Stimulated activated CD8-positive, alpha-beta memory T cell treated with anti-CD3 and anti-CD28 coated beads, Interleukin-12 subunit alpha, Interleukin-12 subunit beta, amount 100 ng/mL, for 1 hour (primary cell): ENCODE data around the gene NENF.

Experiments
- DNase-seq: peaks from one replicate; pipeline ENCODE4 v3.0.0-alpha.2; 2020; ENCODE audit warnings: low read depth

The NENF gene

DNA sequence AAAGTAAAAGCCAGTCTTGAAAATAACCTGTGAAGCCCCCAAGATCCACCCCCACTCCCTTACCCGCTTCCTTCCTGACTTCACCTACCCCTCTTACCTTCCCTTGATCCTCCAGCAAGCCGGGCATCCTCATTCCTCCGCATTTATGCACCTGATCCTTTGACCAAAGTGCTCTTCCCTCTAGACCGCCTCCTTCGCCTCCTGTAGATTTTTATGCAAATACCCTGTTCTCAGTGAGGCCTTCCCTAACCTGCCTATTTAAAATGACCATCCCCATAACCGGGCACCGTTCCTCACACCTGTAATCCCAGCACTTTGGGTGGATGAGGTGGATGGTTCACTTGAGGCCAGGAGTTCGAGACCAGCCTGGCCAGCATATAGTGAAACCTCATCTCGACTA, 1.1 kb upstream of the NENF start:
- no peak for DNase-seq

DNA sequence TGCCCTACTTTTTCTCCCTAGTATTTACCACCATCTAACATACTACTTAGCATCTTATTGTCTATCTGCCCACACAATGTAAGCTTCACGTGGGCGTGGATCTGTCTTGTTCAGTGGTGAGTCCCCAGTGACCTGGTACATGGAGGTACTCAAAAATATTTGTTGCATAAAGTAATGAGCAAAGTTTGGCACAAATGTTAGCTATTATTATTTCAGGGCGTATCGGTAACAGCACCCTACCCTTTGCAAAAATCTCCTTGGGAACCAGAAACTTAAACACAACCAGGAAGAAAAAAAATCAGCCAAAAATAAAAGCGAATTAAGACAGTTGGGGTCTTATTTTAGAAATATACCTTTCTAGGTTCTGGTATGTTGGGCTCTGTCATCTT, 454 bp upstream of the NENF start:
- DNase-seq = no peak

DNA sequence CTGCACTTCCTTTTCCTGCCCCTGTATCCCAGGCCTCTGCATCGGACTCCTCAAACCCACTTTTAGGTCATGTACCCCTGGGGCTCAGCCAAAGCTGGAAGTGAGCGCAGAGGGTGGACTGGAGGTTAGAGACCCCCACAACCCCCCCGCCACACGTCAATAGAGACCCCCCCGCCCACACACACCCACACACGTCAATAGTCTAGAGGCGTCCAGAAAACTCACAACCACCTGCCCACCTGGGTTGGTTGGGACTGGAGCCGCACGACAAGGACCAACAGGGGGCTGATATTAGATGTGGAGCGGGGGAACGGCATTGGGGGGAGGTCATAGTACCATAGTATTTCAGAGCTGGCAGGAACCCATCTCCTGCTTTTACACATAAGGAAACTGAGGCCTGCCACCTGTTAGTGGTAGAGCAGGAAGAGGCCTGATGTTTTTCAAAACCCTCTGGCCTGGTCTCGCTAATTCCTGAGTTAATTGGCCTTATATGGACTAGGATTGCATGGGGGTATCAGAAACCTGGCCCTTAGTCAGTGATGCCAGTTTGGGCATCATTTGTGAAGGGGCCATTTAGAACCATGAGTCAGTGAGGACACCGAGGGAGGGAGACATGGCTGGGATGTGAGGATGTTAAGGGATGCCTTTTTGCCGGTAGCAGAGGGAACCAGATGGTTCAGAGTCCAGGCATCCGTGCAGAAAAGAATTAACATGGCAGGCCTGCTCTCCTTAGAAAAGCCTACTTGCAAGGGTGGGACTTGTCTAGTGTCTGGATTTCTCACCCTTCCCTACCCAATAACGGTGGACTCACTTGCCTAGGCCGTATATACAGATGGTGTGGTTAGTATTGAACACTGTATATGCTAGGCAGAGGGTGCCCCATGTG, 1.1 kb downstream of the NENF start:
- DNase-seq = no peak

DNA sequence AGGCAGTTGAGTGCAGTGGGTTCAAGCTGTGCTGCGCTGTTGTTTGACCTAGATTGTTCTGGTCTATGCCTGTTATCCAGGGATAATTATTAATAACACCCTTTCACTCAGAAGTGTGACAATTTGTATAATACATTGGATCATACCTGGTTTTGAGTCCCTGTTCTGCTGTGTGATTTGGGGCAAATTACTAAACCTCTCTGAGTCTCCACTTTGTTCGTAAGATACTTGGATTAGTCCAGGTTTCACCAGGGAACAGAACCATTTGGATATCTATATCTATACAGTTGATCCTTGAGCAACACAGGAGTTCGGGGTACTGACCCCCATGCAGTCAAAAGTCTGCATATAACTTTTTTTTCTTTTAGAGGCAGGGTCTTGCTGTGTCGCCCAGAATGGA, 2.3 kb downstream of the NENF start:
- no peak for DNase-seq

DNA sequence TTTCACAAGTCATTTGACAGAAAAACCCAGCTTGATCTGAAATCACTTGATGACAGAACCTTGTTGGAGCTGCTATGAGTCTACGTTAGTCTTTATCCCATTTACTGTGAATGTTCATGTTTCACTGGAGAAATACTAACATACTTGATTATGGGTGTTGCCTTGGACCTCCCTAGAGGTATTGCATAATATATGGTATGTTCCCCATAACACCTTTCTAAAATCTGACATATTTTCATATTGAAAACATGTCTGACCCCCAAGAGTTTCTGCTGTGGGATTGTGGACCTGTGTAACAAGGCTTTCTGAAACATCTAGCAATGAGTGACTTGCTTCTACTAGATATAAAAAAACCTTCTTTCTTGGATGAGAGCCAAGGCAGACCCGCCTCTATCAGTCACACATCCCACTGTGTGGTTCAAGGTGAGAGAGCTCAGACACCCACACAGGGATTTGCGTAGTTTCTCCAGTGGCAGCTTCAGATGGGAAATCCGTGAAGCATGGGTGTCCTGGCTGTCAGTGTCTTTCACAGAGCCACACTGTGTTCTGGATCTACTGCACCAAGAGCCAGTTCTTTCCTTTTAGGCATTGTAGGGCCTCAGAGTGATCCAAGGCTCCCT, 4.6 kb downstream of the NENF start:
- DNase-seq = no peak

DNA sequence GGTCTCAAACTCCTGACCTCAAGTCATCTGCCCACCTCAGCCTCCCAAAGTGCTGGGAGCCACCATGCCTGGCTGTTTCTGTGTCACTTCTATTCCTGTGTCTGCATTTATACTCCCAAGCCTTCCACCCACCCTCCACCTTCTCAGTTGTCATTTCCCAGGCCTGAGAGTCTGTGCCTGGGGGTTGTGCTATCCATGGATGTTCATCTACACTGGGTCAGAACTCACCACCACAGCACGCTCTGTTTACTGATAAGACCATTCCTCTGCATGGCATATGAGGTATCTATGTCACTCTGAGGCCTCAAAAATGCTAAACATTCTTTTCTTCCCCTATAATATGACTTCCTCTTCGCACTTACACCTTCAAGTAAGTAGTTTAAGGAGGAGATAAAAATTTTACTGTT, 6.1 kb downstream of the NENF start:
- DNase-seq = no peak

DNA sequence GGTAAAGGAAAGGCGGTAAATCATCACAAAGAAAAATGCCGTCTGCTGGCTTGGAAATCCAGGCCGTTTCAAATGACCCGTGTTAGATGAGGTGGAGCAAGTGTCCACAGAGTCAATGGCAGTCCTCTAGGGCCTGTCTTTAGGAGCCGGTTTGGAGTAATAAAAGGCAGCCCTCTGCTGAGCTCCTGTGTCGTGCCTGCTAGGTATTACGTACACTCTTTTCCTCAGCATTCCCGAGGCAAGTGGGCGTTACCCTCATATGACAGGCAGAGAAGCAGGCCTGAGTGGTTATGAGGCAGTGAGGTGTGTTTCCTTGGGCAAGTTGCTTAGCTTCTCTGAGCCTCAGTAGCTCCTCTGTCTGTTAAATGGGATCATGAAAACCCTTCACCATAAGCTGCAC, 7.7 kb downstream of the NENF start:
- DNase-seq = no peak

DNA sequence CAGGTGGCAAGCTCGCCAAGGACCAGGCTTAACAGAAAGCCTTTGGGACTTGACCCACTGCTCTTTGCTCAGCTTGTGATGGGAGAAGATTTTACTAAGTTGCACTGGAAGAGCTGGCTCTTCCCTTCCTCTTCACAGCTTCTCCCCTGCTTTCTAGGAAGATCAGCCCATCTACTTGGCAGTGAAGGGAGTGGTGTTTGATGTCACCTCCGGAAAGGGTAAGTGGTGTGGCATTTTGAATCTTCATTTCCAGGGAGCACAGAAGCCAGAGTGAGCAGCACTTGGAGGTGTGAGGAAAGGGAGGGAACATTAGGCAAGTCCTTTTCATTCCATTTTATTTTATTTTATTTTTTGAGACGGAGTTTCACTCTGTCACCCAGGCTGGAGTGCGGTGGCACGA, 9.7 kb downstream of the NENF start:
- no peak for DNase-seq

DNA sequence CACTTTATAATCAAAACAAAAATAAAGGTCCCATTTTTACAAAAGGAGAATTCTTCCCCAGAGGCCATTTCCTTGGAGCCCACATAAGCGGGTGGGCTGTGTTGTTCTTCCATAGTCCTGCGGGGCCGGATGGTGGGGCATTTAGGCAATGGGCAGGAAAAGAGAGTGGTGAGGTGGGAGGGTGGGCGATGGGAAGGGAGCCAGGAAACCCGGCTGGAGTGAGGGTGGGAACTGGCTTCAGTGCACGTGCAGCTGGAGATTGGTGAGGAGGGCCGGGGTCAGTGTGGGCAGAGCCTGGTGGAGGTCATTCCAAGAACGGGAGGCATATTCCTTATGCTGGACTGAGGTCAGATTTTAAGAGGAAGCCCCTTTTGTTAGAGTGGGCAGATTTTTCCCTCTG, 13.6 kb downstream of the NENF start:
- DNase-seq = no peak

DNA sequence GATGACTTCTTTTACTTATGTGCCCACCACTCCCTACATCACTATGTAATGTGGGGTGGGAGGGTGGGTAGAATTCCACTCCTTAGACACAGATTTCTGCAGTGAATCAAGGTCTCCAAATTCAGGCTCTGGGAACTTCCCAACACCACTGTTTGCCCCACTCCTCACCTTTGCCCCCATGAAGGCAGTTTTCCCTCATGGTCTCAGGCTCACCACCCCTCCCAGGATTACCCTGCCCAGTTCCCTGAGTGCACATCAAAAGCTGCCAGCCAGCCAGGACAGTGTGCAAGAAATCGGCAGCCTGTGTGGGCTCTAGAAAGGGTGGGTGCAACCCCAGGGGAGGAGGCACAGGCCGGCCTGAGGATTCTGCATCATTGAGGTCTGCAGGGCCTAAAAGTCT, 14.8 kb downstream of the NENF start:
- DNase-seq = no peak

DNA sequence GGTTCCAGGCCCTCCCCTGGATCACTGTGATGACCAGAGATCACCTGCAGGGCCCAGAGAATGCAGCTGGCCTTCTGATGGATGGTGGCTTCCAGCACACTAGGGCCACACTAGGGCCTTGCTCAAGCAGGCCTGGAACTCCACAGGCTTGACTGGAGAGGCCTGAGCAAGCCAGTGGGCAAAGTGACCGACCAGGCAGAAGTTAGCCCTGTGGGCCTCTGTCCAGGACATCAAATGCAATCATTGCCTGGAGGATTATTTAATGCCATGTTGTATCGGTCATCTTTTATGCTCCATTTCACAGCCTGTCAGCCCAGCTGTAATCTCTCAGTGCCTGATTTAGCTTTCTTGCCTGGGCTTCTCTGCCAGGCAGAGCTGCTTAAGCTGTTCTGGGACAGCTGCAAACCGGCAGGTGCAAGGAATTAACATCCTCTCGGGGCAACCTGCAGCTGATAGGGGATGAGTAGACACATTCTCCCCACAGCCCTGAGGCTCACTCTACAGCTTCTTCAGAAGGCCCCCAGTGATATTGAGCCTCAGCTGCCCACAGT, 17.7 kb downstream of the NENF start:
- no peak for DNase-seq

DNA sequence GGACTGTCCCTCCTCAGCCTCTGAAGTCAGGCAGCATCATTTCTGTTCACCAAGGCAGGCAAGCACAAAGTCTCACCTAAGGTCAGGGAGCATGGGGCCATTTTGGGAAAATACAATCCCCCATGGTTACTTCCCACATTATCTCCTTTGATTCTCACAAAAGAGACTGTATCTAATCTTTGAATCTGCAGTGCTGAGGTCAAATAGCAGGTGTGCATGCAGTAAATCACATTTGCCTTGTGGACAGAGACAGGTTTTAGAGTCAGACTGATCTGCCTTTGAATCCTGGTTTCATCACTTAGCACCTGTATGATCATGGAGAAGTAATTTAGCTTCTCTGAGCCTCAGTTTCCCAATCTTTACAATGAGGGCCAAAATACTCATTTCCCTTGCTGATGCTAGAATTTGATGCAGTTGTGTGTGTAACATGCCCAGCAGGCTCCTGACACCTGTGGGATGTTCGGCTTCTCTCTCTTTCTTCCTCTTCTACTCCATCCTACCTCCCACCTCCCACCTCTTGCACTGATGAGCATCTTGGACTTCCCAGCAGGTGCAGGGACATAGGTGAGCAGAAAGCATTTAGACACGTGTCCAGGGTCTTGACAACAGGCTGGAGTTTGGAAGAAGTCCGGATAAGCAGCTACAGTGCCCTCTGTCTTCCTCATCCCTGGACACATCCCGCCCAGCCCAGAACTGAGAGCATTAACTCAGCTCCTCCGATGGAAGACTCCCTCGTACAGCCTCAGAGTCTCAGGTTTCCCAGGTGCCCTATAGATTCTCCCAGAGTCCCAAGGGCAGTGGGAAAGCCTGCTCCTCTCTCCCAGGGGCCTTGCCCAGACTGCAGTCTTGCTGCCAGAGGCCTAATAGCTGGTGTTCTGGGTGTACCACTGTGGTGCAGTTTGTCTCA, 18.9 kb downstream of the NENF start:
- no peak for DNase-seq

DNA sequence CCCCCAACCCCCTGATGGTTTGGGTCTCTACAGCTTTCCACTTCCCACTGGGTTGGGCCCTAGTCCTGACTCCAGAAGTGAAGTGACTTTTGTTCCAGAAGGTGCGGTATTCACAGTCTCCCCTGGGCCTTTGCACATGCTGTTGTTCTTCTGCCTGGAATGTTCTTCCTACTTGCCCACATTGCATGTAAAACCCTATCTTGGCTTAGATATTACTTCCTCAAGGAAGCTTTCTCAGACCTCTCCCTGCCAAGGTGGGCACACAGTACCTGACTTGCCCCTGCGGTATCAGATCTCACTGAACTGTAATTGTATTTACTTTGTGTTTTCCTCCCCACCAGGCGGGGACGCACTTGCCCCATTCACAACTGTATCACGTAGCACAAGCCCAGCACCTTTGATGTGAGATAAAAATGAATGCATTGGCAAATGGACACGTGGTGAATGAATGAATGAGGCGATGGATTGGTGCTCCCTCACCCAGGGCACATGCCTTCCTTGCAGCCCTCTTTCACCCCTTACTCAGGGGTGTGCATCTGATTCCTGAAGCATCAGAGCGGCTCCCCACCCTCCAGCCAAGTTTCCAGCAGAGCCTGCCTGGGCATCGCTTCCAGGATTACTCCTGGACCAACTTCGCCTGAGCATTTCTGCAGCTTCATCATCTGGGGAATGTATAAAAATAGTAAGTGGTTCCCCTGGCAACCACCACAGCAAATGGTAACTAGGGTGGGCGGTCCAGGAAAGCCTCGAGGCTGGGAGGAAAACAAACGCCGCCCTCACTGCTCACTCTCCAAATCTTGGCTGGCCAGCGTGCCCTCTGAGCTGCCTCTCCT, 19.8 kb downstream of the NENF start:
- DNase-seq = no peak

DNA sequence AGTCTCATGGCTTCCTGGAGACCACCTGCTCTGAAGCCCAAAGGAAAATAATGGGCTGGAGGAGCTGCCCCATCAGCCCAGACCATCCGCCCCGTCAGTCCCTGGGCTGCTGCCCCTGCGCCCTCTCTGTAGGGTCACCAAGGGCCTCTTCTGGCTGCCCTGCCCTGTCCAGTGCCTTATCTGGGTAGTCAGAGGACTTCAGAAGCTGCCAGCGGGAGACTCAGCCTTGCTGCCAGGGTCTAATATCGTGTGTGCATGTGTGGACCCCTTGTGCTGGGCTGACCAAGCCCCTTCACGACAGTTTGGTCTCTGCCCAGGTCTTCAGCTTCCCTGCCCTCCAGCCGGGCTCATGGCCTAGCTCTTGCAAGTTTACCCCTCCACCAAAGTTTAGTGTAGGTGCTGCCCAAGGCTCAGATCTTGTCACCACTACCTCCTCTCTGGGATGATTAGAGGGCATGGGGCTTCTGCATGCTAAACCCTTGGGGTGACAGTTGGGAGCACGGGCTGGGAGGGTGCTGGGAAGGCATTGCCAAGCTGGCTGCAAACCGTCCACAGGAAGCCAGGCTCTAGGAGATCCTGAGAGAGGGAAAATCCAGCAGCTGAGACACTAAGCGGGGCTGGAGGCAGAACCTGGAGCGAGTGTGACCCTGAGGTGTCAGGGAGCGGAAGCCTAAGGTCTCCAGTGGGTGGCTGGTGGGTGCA, 20.6 kb downstream of the NENF start:
- no peak for DNase-seq

DNA sequence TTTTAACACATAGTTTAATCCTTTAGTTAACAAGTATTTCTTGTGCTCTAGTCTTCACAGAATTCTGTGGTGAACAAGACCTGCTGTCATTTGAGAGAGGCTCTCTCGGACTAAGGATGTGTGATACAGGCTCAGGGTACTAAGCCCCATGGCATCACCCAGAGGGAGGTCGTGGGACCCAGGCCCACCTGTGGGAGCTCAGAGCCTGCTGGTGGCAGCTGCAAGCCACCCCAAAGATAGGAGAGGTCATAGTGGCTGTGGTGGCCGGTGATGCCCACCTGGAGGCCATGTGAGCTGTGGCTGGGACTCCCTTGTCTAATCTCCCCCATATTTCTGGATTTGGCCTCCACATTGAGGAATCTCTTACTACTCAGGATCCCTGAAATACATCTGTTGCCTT, 22.0 kb downstream of the NENF start:
- no peak for DNase-seq

DNA sequence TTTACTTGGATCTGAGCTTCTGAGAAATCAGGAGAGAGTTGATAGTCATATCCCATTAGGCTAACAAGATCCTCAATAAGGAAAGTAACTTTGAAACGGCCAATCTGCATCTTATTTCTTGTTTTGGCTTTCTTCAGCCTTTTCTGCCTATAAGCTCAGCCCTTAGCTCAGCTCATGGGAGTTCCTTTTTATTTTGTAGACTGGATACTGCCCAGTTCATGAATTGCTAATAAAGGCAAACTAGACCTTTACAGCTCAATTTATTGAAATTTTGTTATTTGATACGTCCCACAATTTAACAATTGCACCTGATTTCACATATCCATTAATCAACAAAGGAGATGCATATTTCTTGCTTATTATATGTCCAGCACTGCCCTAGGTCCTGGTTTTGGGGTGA, 22.7 kb downstream of the NENF start:
- DNase-seq = no peak

DNA sequence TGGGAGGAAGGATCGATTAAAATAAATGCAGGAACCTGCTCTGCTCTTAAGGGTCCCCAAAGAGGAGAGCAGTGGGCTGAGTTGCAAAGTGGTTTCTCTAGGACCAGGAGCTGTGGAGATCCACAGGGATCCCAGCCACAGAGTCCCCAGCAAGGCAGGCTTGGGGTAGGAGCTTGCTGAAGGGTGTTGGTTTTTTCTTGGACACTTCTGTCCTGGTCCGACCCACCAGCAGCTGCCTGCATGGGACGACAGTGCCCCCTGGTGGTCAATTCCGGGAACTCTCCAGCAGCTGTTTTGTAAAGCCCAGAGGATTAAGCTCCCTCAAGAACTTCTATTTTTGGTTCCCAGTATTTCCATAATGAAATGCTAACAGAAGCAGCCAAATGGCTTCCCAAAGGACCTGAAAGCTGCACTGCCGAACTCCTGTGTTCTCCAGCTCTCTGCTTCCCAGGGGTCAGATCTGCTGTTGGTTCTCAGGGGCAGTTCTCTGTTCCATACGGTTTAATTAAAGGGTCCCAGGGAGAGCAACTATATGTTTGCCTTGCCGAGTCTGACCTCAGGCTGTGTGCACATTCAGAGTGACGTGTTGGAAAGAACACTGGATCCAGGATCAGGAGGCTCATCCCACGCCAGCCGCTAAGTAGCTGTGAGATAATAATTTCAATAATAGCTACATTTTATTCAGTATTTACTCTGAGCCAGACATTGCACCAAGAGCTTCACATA, 23.2 kb downstream of the NENF start:
- peak; percentile 77 for DNase-seq

DNA sequence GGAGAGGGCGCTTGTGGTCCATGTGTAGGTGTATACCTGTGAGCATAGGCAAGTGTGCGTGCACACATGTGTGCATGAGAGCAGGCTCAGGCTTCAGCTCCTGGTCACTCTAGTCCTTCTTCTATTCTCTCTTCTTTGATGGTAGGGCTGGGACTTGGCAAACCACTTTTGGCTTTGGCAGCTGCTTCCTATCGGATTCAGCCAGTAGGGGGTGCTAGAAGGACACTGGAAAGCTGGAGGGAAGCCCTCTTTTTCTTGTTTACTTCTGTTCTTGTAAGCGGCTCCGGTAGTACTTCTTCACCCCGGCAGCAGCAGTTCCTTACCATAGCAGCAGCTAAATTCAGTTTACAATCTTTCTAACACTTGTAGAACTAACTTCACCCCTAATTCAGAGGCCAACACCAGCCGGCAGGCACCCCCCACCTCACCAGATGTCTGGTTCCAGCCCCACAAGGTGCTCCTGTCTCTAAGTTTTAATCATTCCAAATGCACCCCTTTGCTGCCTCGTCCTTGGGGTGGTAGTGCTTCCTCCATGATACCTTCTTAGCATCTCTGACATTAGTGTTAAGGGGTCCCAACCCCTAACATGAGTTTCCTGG, 25.1 kb downstream of the NENF start:
- DNase-seq = no peak

DNA sequence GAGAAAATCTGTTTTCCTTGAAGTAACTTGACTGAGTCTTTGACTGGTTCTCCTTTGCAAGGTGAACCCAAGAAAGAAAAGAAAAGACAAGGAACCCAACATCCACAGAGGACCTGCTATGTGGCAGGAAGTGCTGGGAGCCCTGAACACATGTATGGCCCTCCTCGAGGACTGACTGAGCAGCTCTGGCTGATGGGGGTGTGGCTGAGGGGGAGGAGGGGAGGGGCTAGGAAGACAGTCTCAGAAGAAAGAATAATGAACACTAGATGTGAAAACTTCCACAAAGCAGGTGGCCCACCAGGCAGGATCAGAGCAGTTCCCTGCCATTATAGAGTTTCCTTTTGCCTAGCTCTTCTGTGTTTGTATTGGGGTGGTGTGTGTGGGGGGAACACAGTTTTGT, 26.1 kb downstream of the NENF start:
- DNase-seq = no peak

DNA sequence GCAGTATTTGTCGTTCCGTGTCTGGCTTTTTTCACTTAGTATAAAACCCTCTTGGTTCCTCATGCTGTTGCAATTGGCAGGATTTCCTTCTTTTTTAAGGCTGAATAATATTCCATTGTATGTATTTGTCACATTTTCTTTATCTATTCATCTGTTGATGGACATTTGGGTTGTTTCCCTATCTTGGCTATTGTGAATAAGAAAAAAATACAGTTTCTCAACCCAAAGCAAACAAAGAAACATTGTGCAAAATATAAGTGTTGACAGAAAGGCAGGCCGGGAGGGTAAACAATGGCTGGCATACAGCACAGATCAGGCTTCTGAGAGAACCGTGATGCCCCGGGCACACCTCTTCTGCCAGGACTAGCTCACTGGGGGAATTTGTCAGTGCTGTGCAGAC, 26.9 kb downstream of the NENF start:
- no peak for DNase-seq
